Measurements from ENCODE around the gene SPATC1L. TPM values are rescaled to one million over a fixed set of nuclear protein-coding genes. Genes with fewer than 3 reads are reported as not detected.

The SPATC1L gene
- total and polyA plus RNA-seq, 2 donors (not counting 3 experiments of a cell fraction or from before 2014, with no cell fraction given) = 11.5 to 15.3 TPM

GRCh38 chr21:46190491-46191131 is 6.4 kb upstream of the SPATC1L start:
- Histone ChIP-seq H3K4me3 (replicated peaks in 1 of 3; ENCODE audit: insufficient read depth in 1 of 3, low read depth in 1 of 3, low read length in 3 of 3) (no peak overlapping the region), H3K79me2 (ENCODE audit: control insufficient read depth, insufficient read depth, low read length) (no peaks in the 10 kb centered on the region), H3K36me3 (ENCODE audit: control insufficient read depth in 2 of 2, extremely low read depth in 1 of 2, insufficient read depth in 2 of 2, low read length in 2 of 2) (peaks cover 4 to 29% of the 10 kb centered on the region in 2 experiments), H3K9me1 (replicated peaks; ENCODE audit: control insufficient read depth, extremely low read depth, insufficient read depth, low read length) (no peaks in the 10 kb centered on the region), H3K4me2 (ENCODE audit: insufficient read depth, low read length) (no peak overlapping the region), H2AFZ (ENCODE audit: low read depth, low read length) (no peak overlapping the region), H3K27ac (ENCODE audit: insufficient read depth, low read depth, low read length) (no peak overlapping the region), H3K9ac (replicated peaks; ENCODE audit: extremely low read depth, insufficient read depth, low read length) (no peak overlapping the region), H3K27me3 (ENCODE audit: control insufficient read depth in 2 of 2, insufficient read depth in 2 of 2, low read length in 2 of 2) (no peaks in the 10 kb centered on the region), H3K9me3 (replicated peaks; ENCODE audit: control insufficient read depth, insufficient read depth, low read length) (no peaks in the 10 kb centered on the region), H3K4me1 (ENCODE audit: control insufficient read depth, extremely low read depth, insufficient read depth, low read length) (peaks cover 22% of the 10 kb centered on the region), H4K20me1 (replicated peaks; ENCODE audit: control insufficient read depth, extremely low read depth, insufficient read depth, low read length) (no peaks in the 10 kb centered on the region)
- CTCF ChIA-PET = interaction anchor here (1.7 kb wide), 1 partner anchor 37 kb away, joined by 8 read pairs; no protein-coding TSS in a partner anchor
- intact Hi-C loops (cut with micrococcal nuclease) = no loop called here
- no peak for DNase-seq (ENCODE audit: low read depth, low spot score)
- POLR2A ChIA-PET = no interaction called here
- no TSS peak for BruUV-seq (replicated peaks)
- dilution Hi-C loops (cut with MboI; ENCODE audit: extremely low pct_ligation_motif_present, low sequenced_read_pairs) = no loop called here
- TF ChIP-seq MYC (IDR thresholded peaks at IDR 0.05; ENCODE audit: low read depth, low read length) (no peak), FOS (IDR thresholded peaks at IDR 0.05; ENCODE audit: borderline replicate concordance, insufficient read depth, low read length) (no peak)
- no peak for FAIRE-seq

GRCh38 chr21:46189959-46190490 is 5.8 kb upstream of the SPATC1L start:
- no peaks in the 10 kb centered on the region for H3K9me3 ChIP-seq (replicated peaks; ENCODE audit: control insufficient read depth, insufficient read depth, low read length)
- no peak overlapping the region for H3K4me3 ChIP-seq (replicated peaks in 1 of 3; ENCODE audit: insufficient read depth in 1 of 3, low read depth in 1 of 3, low read length in 3 of 3)
- H3K27ac ChIP-seq (ENCODE audit: insufficient read depth, low read depth, low read length) = no peak overlapping the region
- TF ChIP-seq POLR2AphosphoS5 (IDR thresholded peaks at IDR 0.05; ENCODE audit: insufficient read depth, low read depth, low read length) (no peak), GATA2 (IDR thresholded peaks at IDR 0.05; ENCODE audit: insufficient read depth, insufficient read length, low read depth, low read length) (no peak), EZH2 (IDR thresholded peaks at IDR 0.05; ENCODE audit: borderline replicate concordance, low read depth, low read length, severe bottlenecking) (no peak)
- BruUV-seq (replicated peaks) = no TSS peak
- FAIRE-seq (no peak), DNase-seq (ENCODE audit: low read depth, low spot score) (no peak)
- no peaks in the 10 kb centered on the region for H3K27me3 ChIP-seq (ENCODE audit: control insufficient read depth in 2 of 2, insufficient read depth in 2 of 2, low read length in 2 of 2)
- POLR2A ChIA-PET = no interaction called here
- H4K20me1 ChIP-seq (replicated peaks; ENCODE audit: control insufficient read depth, extremely low read depth, insufficient read depth, low read length) = no peaks in the 10 kb centered on the region
- dilution Hi-C loops (cut with MboI; ENCODE audit: extremely low pct_ligation_motif_present, low sequenced_read_pairs) = no loop called here
- H3K4me1 ChIP-seq (ENCODE audit: control insufficient read depth, extremely low read depth, insufficient read depth, low read length) = peaks cover 27% of the 10 kb centered on the region
- intact Hi-C loops (cut with micrococcal nuclease) = loop anchor here (5.0 kb wide), 1 partner anchor 38 kb away; no protein-coding TSS in a partner anchor
- H3K9me1 ChIP-seq (replicated peaks; ENCODE audit: control insufficient read depth, extremely low read depth, insufficient read depth, low read length) = no peaks in the 10 kb centered on the region
- no peaks in the 10 kb centered on the region for H3K79me2 ChIP-seq (ENCODE audit: control insufficient read depth, insufficient read depth, low read length)
- CTCF ChIA-PET = interaction anchor here (1.7 kb wide), 1 partner anchor 37 kb away, joined by 8 read pairs; no protein-coding TSS in a partner anchor
- H3K36me3 ChIP-seq (ENCODE audit: control insufficient read depth in 2 of 2, extremely low read depth in 1 of 2, insufficient read depth in 2 of 2, low read length in 2 of 2) = peaks cover 4 to 25% of the 10 kb centered on the region in 2 experiments
- H3K9ac ChIP-seq (replicated peaks; ENCODE audit: extremely low read depth, insufficient read depth, low read length) = no peak overlapping the region
- no peak overlapping the region for H3K4me2 ChIP-seq (ENCODE audit: insufficient read depth, low read length)
- no peak overlapping the region for H2AFZ ChIP-seq (ENCODE audit: low read depth, low read length)
